ENCODE data around the gene LSAMP. TPM values are rescaled to one million over a fixed set of nuclear protein-coding genes. Genes with fewer than 3 reads are reported as not detected.

The LSAMP gene
- total and polyA plus RNA-seq, 2 experiments from 2014 or later = 4.6 to 6.0 TPM

DNA sequence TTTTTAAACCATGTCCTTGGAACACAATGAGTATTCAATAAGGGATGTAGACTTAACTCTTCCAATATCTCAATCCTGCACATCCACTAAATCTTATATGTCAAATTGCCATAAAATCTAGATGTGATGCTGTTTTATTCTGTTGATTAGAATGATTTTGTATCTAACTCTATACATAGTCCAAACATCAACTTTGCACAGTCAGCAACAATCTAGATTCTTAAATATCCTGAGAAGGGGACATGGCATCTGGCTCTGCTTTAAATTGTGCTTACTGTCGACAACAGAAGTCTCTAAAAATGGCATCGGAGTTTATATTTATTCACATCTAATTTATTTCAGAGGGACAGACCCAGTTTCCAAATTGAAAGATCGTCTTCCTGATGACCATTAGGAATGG is 545.8 kb downstream of the LSAMP start:
- DNase-seq (ENCODE audit: low read depth in 1 of 2, low spot score in 1 of 2) = no peak
- H3K4me1 ChIP-seq (ENCODE audit: low read depth) = no peaks in the 10 kb centered on the region
- H3K4me3 ChIP-seq = no peak overlapping the region
- no peaks in the 10 kb centered on the region for H3K36me3 ChIP-seq
- H3K9me3 ChIP-seq (ENCODE audit: low read depth) = no peaks in the 10 kb centered on the region
- no peak for TF ChIP-seq CTCF (IDR thresholded peaks at IDR 0.05; ENCODE audit: low read depth, low read length)
- no peak overlapping the region for H3K27ac ChIP-seq
- H3K27me3 ChIP-seq = no peaks in the 10 kb centered on the region

DNA sequence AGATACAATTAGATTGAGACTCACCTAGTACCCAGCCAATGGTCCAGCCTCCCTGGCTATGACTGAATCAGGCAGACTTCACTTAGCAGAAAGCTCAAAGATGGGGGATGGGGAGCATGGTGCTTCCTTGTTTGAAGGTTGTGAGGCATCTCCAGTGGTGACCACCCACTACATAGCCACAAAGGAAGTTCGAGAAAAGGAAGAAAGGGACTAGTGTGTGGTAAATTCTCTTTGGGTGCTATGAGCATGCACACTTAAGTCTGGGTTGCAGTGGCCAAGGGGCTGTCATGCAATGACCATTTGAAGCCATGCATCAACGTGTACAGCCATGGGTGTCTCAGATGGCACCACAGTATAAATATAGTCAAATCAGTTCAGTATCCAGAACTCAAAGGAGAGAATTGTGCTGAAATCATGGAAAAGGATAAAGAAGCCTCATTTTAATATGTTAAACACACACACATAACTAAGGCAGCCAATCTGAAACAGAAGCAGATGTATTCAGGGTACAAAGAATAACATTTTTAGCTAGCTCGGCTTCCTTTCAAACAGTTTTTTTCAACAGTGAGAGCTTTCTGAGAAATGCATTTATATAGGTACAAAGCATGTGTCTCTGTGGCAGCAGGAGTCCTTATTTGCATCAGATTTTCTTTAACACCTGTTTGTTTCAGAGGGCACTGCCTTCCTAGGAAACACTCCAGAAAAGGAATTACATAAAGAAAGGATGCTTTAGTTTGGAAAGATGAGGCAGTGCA is 546.5 kb downstream of the LSAMP start:
- Histone ChIP-seq H3K27me3 (no peaks in the 10 kb centered on the region), H3K4me1 (ENCODE audit: low read depth) (no peaks in the 10 kb centered on the region), H3K27ac (no peak overlapping the region), H3K4me3 (no peak overlapping the region), H3K36me3 (no peaks in the 10 kb centered on the region), H3K9me3 (ENCODE audit: low read depth) (no peaks in the 10 kb centered on the region)
- no peak for TF ChIP-seq CTCF (IDR thresholded peaks at IDR 0.05; ENCODE audit: low read depth, low read length)
- DNase-seq (ENCODE audit: low read depth in 1 of 2, low spot score in 1 of 2) = no peak

DNA sequence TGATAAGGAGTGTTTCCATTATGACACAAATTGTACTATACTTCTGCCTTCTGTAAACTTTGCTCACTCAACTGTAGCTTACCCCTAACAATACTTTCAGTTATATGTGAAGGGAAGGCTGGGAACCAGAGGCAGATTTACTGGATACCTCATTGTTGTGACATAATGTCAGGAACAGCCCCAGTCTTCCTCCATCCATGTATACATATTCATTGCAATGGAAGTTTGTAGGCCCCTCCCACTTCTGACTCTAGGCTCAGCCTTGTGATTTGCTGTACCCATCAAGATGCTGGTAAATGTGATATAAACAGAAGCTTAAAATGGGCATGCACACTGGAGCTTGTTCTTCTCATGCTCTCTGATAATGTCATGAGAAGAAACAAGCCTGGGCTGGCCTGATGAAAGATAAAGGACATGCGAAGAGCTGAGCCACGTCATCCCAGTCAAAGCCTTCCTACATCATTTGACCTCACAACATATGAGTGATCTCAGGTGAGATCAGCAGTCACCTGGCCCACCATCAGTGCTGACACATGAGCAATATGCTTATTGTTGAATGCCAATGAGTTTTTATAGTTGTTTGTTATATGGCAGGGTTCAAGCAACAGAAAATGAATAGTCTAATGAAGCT is 554.2 kb downstream of the LSAMP start:
- no peak overlapping the region for H3K27ac ChIP-seq
- no peaks in the 10 kb centered on the region for H3K27me3 ChIP-seq
- H3K36me3 ChIP-seq = no peaks in the 10 kb centered on the region
- no peak for TF ChIP-seq CTCF (IDR thresholded peaks at IDR 0.05; ENCODE audit: low read depth, low read length)
- no peaks in the 10 kb centered on the region for H3K9me3 ChIP-seq (ENCODE audit: low read depth)
- no peak for DNase-seq (ENCODE audit: low read depth in 1 of 2, low spot score in 1 of 2)
- no peaks in the 10 kb centered on the region for H3K4me1 ChIP-seq (ENCODE audit: low read depth)
- no peak overlapping the region for H3K4me3 ChIP-seq

DNA sequence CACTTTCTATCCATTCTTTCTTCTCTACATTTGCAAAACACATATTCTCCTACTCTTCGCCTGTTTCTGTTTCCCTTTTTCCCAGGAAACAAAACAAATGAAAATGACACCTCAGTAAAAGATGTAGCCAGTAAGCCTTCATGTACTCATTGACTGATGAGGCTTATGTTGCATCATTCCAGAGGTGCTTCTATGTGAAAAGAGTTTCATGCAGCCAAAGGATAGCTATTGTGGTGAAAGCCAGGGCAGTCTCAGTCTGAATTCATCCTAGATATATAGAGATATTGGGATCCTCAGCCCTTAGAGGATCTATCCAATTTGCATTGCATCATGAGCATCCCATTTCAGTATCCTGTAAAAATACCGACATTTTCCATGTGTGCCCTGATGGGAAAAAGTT is 554.7 kb downstream of the LSAMP start:
- Histone ChIP-seq H3K4me3 (no peak overlapping the region), H3K9me3 (ENCODE audit: low read depth) (no peaks in the 10 kb centered on the region), H3K27me3 (no peaks in the 10 kb centered on the region), H3K36me3 (no peaks in the 10 kb centered on the region), H3K4me1 (ENCODE audit: low read depth) (no peaks in the 10 kb centered on the region), H3K27ac (no peak overlapping the region)
- DNase-seq (ENCODE audit: low read depth in 1 of 2, low spot score in 1 of 2) = no peak
- no peak for TF ChIP-seq CTCF (IDR thresholded peaks at IDR 0.05; ENCODE audit: low read depth, low read length)

DNA sequence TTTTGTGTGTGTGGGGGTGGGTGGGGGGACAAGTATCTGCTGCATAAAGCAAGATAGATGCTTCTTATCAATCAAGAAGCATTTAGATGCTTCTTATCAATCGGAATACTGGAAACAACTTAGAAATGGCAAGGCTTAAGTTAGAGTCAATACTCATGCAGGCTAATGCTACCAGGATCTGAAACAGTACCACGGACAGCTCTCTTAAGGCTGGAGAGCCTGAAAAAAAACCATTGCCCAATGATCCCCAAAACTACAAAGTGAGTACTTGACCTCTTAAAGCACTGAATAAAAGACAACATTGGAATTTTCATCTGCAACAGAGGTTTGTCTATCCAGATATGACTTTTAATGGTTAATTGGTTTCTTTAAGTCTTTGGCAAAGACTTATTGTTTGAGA is 559.7 kb downstream of the LSAMP start:
- TF ChIP-seq CTCF (IDR thresholded peaks at IDR 0.05; ENCODE audit: low read depth, low read length) = no peak
- peak; percentile 28 to 49 for DNase-seq (ENCODE audit: low read depth in 1 of 2, low spot score in 1 of 2)

More for the DNA sequence above, 559.7 kb downstream of the LSAMP start:
- H3K36me3 ChIP-seq = no peaks in the 10 kb centered on the region
- H3K9me3 ChIP-seq (ENCODE audit: low read depth) = no peaks in the 10 kb centered on the region
- no peak overlapping the region for H3K4me3 ChIP-seq
- no peak overlapping the region for H3K27ac ChIP-seq
- no peaks in the 10 kb centered on the region for H3K27me3 ChIP-seq
- no peaks in the 10 kb centered on the region for H3K4me1 ChIP-seq (ENCODE audit: low read depth)
